ENCODE results near the gene MTA1. TPM values are rescaled to one million over a fixed set of nuclear protein-coding genes. Genes with fewer than 3 reads are reported as not detected.

MTA1 gene
- total and polyA plus RNA-seq, 10 of the 15 experiments (the other 5 are each of a cell fraction or from before 2014, with no cell fraction given) = 0.14 to 162 (median 30.6) TPM

GRCh38 chr14:105398044-105398725 is 21.4 kb upstream of the MTA1 start, which contains the start of gene TEX22 (continued):
- TF ChIP-seq CTCF (IDR thresholded peaks at IDR 0.05 in 2 of 3, conservative IDR thresholded peaks at IDR 0.05 in 1 of 3; ENCODE audit: control insufficient read depth in 2 of 3, extremely low read depth in 1 of 3, insufficient read depth in 1 of 3, low read depth in 3 of 3, low read length in 3 of 3) = peak; percentile 5 to 38 (median 35); a peak in 3 of 6 replicates
- no peak for TF ChIP-seq CBX3 (IDR thresholded peaks at IDR 0.05; ENCODE audit: borderline replicate concordance, low read depth)
- no peak for TF ChIP-seq SIN3A (IDR thresholded peaks at IDR 0.05; ENCODE audit: low read depth, low read length)
- no peak for TF ChIP-seq NBN (IDR thresholded peaks at IDR 0.05)
- TF ChIP-seq BRCA1 (IDR thresholded peaks at IDR 0.05; ENCODE audit: low read depth, low read length) = peak; percentile 13; the same call in 1 of the 2 replicates
- TF ChIP-seq RBBP5 (conservative IDR thresholded peaks at IDR 0.05) = no peak
- peak; percentile 84 for TF ChIP-seq POLR2A (IDR thresholded peaks at IDR 0.05; ENCODE audit: low read depth, low read length)
- no peak for TF ChIP-seq CBX5 (IDR thresholded peaks at IDR 0.05; ENCODE audit: low read depth)
- TF ChIP-seq RCOR1 (conservative IDR thresholded peaks at IDR 0.05; ENCODE audit: low read depth, low read length) = no peak
- TF ChIP-seq SPI1 (IDR thresholded peaks at IDR 0.05; ENCODE audit: borderline replicate concordance, insufficient read depth, low read depth, low read length) = no peak
- peak; percentile 96 for TF ChIP-seq RB1 (IDR thresholded peaks at IDR 0.05; ENCODE audit: borderline replicate concordance)
- peak; percentile 79 for TF ChIP-seq RUNX3 (IDR thresholded peaks at IDR 0.05; ENCODE audit: low read length)
- no peak for TF ChIP-seq CEBPZ (IDR thresholded peaks at IDR 0.05; ENCODE audit: low read depth, low read length)
- TF ChIP-seq WRNIP1 (IDR thresholded peaks at IDR 0.05; ENCODE audit: borderline replicate concordance, low read depth, low read length) = no peak
- TF ChIP-seq MYB (IDR thresholded peaks at IDR 0.05; ENCODE audit: borderline replicate concordance, low read depth, low read length) = no peak
- TF ChIP-seq SUPT20H (IDR thresholded peaks at IDR 0.05; ENCODE audit: borderline replicate concordance, control insufficient read depth, low read depth, low read length) = no peak
- peak; percentile 12 to 71; a peak in 2 of 4 replicates for TF ChIP-seq BHLHE40 (IDR thresholded peaks at IDR 0.05; ENCODE audit: borderline replicate concordance in 1 of 2, low read depth in 2 of 2, low read length in 1 of 2)
- peak; percentile 37; the same call in 1 of the 2 replicates for TF ChIP-seq PML (IDR thresholded peaks at IDR 0.05; ENCODE audit: low read length)
- TF ChIP-seq ELK1 (IDR thresholded peaks at IDR 0.05; ENCODE audit: low read depth, low read length) = peak; percentile 89
- TF ChIP-seq PBX3 (IDR thresholded peaks at IDR 0.05; ENCODE audit: insufficient replicate concordance, low read depth, low read length) = no peak
